Neutrophil (primary cell): ENCODE data around the gene FAM83D.

Source experiments
- H3K27ac ChIP-seq: fragments of 200-600 bp; sonication (generic); 2 replicates; pipeline ENCODE4 v1.5.1; 2016; ENCODE audit warnings: mild to moderate bottlenecking, moderate library complexity
- H3K27me3 ChIP-seq: fragments of 200-600 bp; sonication (generic); 2 replicates; pipeline ENCODE4 v1.6.0; 2016; ENCODE audit warnings: mild to moderate bottlenecking
- H3K36me3 ChIP-seq: fragments of 200-600 bp; sonication (generic); 2 replicates; pipeline ENCODE4 v1.5.1; 2017
- H3K4me1 ChIP-seq, 2 experiments: fragments of 200-600 bp in 1 of 2; sonication (generic) in 1 of 2; 1 replicate in 1 of 2; 2 replicates in 1 of 2; pipeline versions ENCODE4 v1.5.1 to v1.6.1; 2013 to 2016; ENCODE audit warnings: low read depth in 1 of 2, low read length in 1 of 2, mild to moderate bottlenecking in 1 of 2, moderate library complexity in 1 of 2; ENCODE audit not compliant: control insufficient read depth in 1 of 2, insufficient read depth in 1 of 2
- H3K4me3 ChIP-seq, 2 experiments: fragments of 200-600 bp in 1 of 2; sonication (generic) in 1 of 2; 1 replicate in 1 of 2; 2 replicates in 1 of 2; pipeline ENCODE4 v1.5.1; 2013 to 2016; ENCODE audit warnings: low read depth in 1 of 2, low read length in 1 of 2, mild to moderate bottlenecking in 1 of 2, moderate library complexity in 1 of 2
- H3K9me3 ChIP-seq: fragments of 200-600 bp; sonication (generic); 2 replicates; pipeline ENCODE4 v1.5.1; 2016
- TF ChIP-seq, protein P1 (sequence below): fragments of 200-600 bp; sonication (generic); IDR thresholded peaks from 2 replicates; pipeline ENCODE4 v1.5.1; 2016; ENCODE audit warnings: antibody characterized with exemption

FAM83D gene

DNA sequence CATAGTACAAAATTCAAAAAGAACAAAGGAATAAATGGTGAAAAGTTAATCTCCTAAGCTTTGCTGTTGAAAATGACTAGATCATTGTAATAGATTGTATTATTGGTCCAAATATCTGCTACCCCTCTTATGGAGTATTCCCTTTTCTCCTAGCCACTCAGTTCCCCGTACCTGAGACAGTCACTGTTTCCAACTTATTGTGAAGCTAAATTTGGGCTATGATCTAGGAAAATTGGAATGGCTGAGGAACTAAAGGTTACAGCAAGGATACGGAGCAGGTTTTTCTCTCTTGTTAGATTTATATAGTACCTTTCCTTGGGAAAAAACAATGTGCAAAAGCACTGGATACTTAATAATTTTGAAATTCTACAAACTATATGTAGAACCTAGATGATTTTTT is 53.2 kb downstream of the FAM83D start:
- Histone ChIP-seq H3K36me3 (no peaks in the 10 kb centered on the region), H3K27me3 (no peaks in the 10 kb centered on the region), H3K4me1 (peaks cover 7 to 9% of the 10 kb centered on the region in 2 experiments), H3K9me3 (no peaks in the 10 kb centered on the region), H3K27ac (no peak overlapping the region), H3K4me3 (no peak overlapping the region)
- TF ChIP-seq, protein P1, sequence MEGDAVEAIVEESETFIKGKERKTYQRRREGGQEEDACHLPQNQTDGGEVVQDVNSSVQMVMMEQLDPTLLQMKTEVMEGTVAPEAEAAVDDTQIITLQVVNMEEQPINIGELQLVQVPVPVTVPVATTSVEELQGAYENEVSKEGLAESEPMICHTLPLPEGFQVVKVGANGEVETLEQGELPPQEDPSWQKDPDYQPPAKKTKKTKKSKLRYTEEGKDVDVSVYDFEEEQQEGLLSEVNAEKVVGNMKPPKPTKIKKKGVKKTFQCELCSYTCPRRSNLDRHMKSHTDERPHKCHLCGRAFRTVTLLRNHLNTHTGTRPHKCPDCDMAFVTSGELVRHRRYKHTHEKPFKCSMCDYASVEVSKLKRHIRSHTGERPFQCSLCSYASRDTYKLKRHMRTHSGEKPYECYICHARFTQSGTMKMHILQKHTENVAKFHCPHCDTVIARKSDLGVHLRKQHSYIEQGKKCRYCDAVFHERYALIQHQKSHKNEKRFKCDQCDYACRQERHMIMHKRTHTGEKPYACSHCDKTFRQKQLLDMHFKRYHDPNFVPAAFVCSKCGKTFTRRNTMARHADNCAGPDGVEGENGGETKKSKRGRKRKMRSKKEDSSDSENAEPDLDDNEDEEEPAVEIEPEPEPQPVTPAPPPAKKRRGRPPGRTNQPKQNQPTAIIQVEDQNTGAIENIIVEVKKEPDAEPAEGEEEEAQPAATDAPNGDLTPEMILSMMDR = no peak

DNA sequence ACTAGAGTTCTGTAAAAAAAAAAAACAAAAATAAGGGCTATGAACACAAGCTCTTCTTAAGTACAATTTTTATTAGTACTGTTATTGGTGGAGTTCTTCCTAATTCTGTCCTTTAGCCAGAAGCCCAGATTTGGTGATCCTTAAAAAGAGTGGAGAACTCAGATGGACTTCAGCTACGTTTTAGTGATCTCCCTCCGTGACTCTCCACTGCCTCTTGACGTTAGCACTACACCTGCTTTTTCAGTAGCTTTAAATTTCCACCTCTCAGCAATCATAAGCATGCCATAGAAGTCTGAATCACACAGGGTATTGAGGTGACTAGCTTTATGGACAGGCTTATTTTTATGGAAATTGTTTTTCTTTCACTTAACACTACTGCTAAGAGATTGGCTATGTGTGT is 53.6 kb downstream of the FAM83D start:
- TF ChIP-seq, protein P1 = no peak
- Histone ChIP-seq H3K27ac (no peak overlapping the region), H3K36me3 (no peaks in the 10 kb centered on the region), H3K4me3 (no peak overlapping the region), H3K4me1 (peaks cover 11 to 13% of the 10 kb centered on the region in 2 experiments), H3K9me3 (no peaks in the 10 kb centered on the region), H3K27me3 (no peaks in the 10 kb centered on the region)

DNA sequence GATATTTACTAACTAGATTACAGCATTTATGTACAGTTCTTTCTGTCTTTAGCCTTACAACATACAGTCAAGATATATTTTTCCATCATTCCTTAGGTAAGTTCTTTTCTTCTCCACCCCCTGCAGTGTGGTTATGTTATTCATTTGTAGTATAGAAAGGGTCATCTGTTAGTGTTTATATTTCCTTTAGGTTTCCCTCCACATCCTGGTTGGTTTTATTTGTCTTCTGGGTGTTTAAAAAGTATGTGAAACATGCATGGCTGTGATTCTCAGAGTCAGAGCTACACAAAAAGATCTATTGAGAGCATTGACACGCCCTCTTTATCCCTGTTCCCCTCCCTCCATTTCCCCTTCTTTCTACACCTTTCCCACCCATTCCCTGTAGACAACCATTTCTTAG is 56.1 kb downstream of the FAM83D start:
- Histone ChIP-seq H3K4me1 (peaks cover 33% of the 10 kb centered on the region in 2 experiments), H3K36me3 (no peaks in the 10 kb centered on the region), H3K9me3 (no peaks in the 10 kb centered on the region), H3K27ac (no peak overlapping the region), H3K27me3 (no peaks in the 10 kb centered on the region), H3K4me3 (no peak overlapping the region)
- TF ChIP-seq, protein P1 = no peak

DNA sequence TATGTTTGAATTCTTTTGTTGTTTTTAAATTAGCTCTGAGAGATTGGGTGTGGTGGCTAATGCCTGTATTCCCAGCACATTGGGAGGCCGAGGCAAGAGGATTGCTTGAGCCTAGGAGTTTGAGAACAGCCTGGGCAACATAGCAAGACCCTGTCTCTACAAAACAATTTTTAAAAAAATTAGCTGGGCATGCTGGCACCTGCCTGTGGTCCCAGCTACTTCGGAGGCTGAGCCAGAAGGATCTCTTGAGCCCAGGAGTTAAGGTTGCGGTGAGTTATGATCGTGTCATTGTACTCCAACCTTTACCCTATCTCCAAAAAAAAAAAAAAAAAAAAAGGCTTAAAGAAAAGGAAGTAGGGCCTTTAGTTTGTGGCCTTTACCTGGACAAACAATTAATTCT is 58.8 kb downstream of the FAM83D start:
- no peaks in the 10 kb centered on the region for H3K27me3 ChIP-seq
- H3K4me1 ChIP-seq = peaks cover 33% of the 10 kb centered on the region in 2 experiments
- no peaks in the 10 kb centered on the region for H3K9me3 ChIP-seq
- no peak overlapping the region for H3K4me3 ChIP-seq
- peak overlapping the region; percentile 63 for H3K27ac ChIP-seq
- TF ChIP-seq, protein P1 = no peak
- peaks cover 5% of the 10 kb centered on the region for H3K36me3 ChIP-seq

DNA sequence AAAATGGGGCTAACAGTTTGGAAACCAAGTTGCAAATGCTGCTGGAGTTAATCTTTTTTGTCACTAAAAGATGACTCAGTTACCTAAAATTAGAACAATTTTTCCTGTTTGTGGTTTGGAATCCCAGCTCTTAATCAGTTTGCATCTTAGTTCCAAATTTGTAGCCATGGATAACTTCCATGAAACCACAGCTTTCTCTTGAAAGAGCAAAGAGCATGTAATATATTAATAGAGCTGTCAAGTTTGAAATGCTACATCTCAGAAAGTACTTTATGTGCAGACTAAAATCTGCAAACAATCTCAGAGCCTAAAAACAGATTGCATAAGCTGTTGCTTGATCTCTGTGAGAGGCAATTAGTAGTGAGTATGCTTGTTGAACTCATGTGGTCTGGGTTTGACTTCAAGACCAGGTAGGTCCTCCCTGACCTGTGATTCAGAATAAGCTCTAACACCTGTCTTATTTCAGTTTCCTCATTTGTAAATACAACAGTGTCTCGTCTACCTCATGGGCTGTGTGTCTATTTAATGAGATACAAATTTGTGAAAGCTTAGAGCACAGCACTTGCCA is 59.5 kb downstream of the FAM83D start:
- Histone ChIP-seq H3K4me1 (peaks cover 33% of the 10 kb centered on the region in 2 experiments), H3K27me3 (no peaks in the 10 kb centered on the region), H3K36me3 (peaks cover 5% of the 10 kb centered on the region), H3K27ac (peak overlapping the region; percentile 63), H3K9me3 (no peaks in the 10 kb centered on the region), H3K4me3 (no peak overlapping the region)
- TF ChIP-seq, protein P1 = no peak

DNA sequence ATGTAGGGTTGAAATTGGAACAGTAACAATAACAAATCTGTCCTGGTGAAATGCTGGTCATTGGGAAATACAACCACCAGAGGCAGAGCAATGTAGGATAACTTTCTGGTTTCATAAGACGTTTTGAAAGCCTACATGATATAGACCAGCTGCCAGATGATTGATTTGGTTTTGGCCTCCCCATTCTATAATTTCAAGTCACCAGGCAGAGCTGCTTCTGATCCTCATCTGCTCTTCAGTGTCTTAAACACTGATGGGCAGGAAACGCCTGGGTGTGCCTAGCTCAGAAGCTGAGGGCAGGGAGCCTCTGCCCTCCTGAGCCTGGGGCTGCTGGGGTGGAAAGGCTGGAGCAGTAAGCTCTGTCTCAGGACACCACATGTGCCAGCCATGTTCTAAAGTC is 60.4 kb downstream of the FAM83D start:
- Histone ChIP-seq H3K9me3 (no peaks in the 10 kb centered on the region), H3K4me1 (peaks cover 33% of the 10 kb centered on the region in 2 experiments)
- TF ChIP-seq, protein P1 = no peak

More for the DNA sequence above, 60.4 kb downstream of the FAM83D start:
- peaks cover 5% of the 10 kb centered on the region for H3K36me3 ChIP-seq
- H3K27me3 ChIP-seq = no peaks in the 10 kb centered on the region
- no peak overlapping the region for H3K4me3 ChIP-seq
- no peak overlapping the region for H3K27ac ChIP-seq
